HG03521 (cell line): Measurements from ENCODE around the gene TRABD2B.

ENCODE experiments used
- ATAC-seq: cut with Tn5 transposase; IDR thresholded peaks from one replicate; pipeline ENCODE4 v1.9.1; 2021; ENCODE audit warnings: mild to moderate bottlenecking, moderate library complexity; ENCODE audit not compliant: unreplicated experiment

The TRABD2B gene

DNA sequence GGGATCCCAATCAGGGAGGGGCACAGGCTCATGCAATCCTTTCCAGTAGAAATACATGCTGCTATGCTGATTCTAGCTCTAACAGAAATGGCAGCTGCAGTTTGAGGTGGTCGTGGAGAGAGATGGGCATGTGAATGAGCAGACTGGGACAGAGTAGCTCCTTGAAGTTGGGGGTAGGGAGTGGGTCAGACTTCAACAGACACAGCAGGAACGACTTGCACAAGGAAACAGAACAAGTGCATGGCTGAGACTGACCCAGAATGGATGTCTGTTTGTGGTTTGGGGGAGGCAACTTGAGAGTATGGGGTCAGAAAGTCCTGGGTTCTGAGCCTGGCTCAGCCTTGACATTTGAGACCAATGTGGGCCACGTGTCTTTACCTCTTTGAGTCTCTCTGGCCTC is 25.1 kb upstream of the TRABD2B start:
- no peak for ATAC-seq

DNA sequence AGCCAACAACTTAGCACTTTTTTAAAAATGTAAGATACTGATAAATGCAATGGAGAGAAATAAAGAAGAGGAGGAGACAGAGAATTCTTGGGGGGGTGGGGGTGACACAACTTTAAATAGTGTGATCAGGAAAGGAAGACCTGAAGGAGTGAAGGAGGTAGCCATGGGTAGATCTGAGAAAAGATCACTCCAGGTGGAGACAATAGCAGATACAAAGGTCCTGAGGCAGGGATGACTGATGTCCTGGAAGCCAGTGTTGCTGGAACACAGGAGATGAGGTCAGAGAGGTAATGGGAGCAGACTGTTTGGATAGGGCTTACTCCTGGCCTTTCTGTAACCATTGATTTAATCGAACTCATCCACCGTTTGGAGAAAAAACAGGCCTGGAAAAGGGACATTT is 24.6 kb upstream of the TRABD2B start:
- no peak for ATAC-seq

DNA sequence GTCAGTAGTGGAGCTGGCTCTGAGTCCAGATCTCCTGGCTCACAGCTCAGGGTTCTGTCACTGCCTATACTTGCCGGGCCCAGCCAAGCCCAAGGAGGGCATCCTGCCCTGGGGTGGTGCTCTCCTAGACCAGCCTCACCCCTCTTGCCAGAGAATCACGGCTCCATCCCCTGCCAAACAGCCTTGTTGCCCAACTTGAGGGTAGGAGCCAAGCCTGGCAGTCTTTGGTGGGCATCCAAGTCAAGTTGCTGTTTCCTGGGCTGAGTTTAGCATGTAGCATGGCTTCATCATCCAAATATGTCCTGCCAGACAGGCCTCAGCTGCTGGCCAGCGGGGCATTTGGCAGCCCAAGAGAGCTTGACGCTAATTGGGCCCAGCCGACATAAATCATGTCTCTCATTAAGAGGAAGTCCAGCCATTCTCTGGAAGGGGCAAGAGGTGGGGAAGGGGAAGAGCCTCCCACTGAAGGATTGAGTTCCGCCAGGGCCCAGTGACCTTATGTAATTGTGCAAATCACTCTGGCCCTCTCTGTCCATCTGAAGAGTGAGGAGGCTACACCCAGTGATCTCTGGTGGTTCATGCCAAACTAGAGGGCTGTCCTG is 22.6 kb upstream of the TRABD2B start:
- no peak for ATAC-seq

DNA sequence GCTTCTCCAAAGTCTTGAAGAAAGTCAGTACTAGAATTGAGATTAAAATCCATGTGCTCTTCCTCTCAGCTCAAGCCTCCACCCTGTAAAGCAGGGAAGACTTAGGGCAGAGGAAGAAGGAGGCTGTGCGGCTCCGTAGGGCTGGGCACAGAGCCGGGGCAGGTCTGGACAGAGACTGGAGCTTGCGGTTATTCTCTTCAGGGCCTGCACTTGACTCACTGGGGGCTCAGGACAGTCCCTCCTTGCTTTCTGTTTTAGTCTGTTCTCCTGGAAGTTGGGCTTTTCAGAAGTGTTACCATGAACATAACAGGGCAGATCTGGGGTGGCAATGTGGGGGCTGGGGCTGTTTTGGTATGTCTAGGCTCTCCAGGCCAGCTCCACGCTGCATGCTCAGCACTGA is 21.6 kb upstream of the TRABD2B start:
- ATAC-seq, result no peak

DNA sequence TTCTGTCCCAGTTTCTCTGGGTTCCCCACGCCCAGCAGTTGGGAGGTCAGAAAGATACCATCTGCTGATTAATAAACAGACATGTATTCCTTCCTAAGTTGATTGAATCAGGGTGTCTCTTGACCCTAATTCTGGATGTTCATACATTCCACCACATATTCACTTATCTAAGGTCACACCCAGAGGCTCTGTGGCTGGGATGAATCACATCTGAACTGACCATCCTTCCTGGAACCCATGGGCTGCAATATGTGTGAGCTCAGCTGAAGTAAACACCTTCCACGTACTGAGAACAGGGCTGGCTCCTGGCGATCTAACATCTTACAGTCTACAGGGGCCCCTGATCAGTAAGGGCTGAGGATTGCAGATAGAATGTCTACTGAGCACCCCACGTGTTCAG is 20.5 kb upstream of the TRABD2B start:
- no peak for ATAC-seq

DNA sequence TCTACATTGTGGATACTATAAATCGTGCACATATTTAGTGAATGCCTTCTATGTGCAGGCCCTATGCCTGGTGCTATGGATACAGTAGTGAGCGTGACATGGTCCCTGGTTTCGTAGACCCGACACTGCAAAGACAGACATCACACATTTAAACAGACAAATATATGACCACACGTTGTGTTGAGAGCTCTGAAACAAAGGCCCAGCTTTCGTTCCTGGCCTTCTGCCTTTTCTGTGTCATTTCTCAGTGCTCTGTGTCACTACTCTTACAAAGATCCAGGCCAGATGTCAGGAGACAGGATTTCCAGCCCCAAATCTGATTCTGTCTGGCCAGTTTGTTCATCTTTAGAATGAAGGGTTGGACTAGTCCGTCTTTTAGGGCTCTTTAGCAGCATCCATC is 19.3 kb upstream of the TRABD2B start:
- no peak for ATAC-seq

DNA sequence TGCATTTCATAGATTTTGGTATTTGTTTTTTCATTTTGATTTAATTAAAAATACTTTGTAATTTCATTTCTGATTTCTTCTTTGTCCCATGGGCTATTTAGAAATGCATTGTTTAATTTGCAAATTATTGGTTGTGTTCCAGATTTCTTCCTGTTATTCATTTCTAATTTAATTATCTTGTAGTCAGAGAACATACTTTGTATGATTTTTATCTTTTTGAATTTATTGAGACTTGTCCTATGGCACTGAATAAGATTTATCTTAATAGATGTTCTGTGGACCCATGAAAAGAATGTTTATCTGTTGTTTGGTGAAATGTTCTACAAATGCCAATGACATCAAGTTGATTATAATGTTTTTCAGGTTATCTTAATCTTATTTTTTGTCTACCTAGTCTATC is 16.1 kb upstream of the TRABD2B start:
- ATAC-seq, result no peak

DNA sequence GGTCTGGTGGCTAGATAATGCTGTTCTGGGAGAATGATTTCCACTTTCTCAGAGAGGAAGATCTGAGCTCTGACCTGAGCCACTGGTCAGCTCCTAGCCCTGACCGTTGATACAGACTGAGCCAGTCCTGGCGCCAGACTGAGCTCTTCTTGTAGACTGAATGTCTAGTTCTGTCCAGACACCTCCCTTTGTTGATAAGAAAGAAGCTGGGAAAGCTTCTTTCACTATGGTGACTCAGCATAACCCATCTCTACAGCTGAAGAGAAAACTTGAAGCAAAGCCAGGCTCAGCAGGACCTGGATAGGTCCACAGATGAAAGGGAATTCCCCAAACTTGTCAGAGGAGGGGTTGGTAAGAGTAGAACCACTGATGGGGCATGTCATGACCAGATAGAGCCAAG is 9.9 kb upstream of the TRABD2B start:
- no peak for ATAC-seq

DNA sequence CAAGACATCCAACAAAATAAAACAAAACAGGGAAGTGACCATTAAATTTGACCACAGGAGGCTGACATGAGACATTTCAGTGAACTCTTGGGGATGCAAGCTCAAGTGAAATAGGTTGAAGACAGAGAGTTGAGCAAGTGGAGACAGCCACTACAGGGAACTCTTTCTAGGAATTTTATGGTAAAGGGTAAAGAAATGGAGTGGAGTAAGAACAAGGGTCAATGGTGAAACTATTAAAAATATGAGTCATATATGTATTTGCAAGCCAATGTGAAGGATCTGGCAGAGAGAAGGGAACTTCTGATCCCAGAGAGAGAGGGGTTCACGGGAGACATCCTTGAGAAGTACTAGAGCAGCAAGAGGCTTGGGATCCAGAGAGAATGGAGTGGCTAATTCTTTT is 9.1 kb upstream of the TRABD2B start:
- ATAC-seq, result no peak

DNA sequence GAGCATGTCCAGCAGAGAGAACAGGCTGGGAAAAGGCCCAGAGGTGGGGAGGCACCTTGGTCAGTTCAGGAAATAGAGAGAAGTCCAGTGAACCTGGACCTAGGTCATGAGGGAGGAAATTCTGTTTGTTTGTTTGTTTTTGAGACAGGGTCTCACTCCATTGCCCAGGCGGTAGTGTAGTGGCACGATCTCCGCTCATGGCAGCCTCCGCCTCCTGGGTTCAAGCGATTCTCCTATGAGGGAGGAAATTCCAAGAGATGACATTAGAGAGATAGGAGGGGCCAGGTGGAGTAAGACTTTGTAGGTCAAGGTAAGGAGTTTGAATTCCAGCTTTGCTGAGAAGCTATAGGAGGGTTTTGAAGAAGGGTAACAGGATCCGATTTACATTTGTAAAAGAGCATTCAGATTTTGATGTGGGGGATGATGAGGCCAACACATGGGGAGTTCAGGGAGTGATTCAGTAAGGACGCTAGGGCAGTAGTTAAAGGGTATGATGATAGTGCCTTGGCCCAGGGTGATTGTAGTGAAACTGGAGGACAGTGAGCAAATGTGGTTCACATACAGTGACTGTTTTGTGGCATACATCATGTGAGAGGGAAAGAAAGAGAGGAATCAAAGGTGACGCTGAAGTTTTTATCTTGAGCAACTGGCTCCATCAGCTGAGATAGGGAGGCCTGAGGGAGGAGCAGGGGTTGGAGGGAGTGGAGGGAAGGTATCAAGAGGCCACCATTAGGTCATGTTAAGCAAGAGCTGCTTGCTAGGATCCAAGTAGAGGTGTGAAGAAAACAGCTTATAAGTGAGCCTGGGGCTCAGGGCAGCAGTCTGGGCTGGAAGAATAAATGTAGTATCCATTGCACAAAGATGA is 8.3 kb upstream of the TRABD2B start:
- ATAC-seq, result no peak

DNA sequence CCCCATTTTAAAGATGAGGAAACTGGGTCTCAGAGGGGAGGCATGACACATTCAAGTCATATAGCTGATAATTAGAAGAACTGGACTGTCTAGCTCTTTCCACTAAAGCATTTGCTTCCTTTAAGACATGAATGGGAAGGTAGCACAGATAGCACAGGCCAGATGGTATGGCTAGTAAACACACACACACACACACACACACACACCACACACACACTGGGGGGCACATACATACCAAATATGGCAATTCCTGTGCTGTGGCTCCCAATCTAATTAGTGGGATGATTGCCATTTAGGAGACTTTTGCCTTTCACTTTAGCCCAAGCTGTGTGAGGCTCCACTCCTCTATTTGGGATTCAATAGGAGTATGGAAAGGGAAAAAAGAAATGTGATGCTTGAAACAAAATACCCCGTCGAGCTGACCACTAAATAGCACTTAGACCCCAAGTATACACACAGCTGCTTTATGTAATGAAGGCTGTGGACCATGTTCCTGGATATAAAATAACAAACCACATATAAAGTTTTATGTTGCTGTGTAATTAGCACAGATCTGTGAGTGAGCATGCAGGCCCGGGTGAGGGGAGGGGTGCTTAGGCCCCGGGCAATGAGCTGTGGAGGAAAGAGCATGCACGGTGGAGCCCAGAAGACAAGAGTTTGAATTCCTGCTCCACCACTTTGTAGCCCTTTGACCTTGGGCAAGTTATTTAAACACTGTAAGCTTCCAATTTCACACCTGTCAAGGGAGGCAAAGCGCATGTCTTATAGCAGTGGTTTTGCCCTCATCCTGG is 6.8 kb upstream of the TRABD2B start:
- ATAC-seq, result no peak

DNA sequence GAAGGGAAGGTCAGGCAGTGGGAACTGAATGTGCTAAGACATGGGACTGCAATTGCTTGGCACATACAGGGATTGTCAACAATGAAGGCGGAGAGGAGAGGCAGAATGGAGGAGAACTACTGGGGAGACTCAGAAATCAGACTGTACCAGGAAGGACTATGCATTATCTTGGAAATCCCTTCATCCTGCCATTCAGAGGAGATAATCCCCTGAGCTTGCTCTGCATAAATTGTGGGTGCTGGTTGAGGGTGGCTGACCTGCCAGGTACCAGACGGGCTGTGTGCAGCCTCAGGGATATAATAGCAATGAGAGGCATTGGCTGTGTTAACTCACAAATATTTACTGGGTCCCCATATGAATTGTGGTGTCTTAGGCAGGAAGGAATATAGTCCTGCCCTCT is 5.0 kb upstream of the TRABD2B start:
- ATAC-seq, result no peak

DNA sequence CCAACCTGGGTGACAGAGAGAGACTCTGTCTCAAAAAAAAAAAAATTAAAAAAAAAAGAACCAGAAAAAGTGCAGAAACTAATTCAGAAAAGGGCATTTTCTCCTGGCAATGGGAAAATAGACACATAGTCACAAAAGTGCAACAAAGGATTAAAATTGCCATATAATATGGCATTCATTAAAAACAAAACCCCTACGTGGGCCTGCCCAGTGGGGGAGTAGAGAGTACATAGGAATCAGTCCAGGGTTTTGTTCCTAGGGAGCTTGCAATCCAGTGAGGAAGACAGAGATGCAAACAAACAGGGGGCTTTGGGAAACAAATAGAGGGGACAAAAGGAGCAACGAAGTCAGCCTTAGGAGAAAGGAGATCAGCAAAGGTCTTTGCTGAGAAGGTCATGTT is 4.5 kb upstream of the TRABD2B start:
- ATAC-seq, result no peak

DNA sequence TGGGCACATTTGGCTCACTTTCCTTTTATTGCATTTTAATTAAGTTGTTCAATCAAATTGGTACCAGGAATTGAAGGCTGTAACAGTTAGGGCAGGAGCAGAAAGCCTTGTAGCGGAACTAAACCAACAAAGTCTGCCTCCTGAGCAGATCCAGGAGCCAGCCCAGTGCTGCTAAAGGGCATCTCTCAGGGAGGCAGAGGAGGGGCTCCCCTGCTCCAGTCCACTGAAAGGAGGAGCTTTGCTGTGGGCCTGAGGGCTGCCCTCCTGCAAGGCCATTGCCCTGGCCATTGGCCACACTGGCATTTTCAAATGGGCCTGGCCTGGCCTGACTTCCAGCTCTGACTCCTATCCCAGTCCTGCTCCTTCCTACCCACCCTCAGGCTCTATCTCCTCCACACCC is 3.7 kb upstream of the TRABD2B start:
- no peak for ATAC-seq

DNA sequence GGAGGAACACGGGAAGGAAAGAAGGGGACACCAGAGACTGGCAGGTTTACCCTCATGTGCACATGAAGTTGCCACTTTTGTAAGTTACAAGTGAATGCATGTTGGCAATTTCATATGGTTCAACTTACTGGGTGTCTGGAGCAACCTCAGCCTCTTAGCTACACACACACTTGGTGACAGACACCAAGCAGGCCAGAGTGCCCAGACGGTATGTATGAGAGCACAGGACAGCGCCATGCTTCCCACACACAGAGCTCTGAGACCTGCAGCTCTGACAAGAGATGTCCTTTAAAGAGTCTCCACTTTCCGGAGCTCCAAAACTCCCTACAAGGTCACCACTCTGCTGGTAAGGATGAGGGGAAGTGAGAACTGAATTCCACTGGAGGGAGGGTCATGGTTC is 1.9 kb upstream of the TRABD2B start:
- ATAC-seq, result no peak

DNA sequence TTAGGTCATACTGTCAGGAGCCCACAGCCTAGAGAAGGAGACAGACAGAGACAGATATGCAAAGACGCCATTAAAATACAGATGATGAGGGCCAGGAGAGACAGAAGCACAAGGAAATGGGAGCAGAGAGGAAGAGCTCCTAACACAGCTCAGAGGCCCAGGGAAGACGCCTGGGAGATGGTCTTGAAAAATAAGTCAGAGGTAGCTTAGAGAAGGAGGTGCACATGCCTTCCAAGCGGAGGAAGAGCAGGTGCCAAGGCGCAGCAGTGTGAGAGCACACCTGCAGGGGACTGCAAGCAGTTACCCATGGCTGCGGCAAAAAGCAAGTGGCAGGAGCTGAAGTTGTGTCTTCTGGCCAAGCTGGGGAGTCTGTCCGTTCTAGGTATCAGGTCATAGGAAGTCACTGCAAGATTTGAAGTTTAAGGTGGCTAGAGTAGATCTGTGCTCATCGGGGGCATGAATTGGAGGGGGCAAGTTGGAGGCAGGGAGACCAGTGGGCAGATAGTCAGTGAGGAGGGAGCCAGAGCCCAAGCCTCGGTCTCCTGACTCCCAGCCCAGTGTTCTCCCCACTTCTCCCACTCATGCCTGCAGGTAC is 1.3 kb upstream of the TRABD2B start:
- no peak for ATAC-seq

DNA sequence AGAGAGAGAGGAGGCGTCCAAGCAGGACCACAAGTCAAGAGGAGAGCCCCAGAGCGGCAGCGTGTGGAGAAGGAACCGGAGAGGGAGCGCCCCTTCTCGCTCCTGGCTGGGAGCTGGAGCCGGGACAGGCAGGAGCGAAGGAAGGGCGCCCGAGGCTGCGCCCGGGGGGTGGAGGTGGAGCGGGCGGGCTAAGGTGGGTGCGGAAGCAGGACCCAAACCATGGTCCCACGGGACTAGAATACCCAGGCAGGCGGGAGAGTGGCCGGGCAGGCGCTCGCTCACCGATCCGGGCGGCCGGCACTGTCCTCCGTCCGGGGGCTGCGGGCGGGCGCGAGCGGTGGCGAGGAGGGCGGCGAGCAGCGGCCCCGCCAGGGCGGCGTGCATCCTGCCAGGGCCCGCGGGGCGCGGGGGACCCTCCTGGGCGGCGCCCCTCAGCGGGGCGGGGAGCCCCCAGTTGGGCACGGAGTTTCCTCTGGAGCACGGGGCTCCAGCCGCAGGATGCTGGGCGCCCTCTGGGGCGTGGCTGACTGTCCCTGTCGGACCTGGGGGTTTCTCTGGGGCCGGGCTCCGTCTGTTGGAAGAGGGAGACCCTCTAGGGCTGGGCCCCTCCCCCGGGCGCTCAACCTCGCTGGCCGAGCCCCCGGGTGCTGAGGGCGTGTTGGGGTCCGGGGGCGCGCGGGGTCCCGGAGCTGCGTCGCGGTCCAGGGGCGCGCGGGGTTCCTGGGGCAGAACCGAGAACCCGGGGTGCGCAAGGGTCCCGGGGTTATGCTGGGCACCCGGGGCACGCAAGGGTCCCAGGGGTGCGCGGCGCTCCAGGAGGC is 569 bp downstream of the TRABD2B start:
- ATAC-seq, result no peak

DNA sequence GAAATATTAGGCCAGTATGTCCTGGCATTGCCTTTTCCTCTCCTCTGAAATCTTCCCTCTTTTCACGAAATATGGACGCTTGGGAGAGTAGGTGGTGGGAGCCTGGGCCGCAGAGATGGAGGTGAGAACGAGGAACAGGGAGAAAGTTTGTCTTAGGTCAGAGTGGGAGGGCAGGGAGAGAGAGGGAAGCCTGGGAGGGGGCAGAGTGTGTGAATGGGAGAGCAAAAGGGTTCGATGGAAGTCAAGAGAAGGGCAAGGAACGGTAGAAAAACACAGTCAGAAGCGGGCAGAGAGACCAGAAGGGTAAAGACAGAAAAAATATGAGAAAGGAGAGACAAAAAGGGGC is 1.2 kb downstream of the TRABD2B start:
- ATAC-seq, result no peak

DNA sequence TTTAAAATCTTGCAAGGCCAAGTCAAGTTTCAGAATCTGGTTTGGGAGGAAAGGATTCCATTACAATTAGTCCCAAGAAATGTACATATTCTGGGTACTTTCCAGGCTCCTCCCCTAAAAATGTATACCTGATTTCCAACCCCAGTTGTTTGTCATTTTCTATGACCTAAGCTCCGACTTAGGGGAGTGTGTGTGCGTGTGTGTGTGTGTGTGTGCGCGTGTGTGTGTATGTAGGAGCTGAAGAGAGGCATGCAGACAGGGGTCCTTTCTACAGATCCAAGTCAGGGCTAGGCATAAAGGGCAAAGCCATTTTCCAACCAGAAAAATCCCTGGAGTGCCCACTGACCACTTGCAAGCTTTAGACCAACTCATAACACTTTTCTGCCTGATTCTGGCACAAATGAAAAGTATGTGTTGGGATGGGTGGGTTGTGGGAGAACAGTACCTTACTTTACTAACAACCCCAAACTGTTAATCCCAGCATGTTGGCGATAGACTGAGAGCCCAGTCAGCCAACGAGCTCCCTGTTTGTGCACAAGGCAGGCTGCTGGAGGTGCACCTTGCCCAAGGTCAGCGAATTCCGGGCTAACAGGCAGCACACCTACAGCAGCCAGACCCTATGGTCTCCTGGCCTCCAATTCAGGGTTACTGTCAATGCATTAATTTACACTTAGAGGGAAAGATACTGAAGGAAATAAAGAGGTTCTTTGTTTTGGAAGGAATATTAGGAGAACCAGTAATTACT is 1.7 kb downstream of the TRABD2B start:
- no peak for ATAC-seq
